HEK293 (cell line): Measurements from ENCODE around the gene SRMS.

Source experiments
- CTCF ChIA-PET: fragments of 350-600 bp; formaldehyde crosslinking; extraction: SDS; loops from one replicate; lab custom pipeline; 2021; ENCODE audit warnings: antibody characterized with exemption; lab: Yijun Ruan, JAX
- POLR2A ChIA-PET: fragments of 300-600 bp; formaldehyde crosslinking; extraction: SDS; loops from one replicate; lab custom pipeline; 2020; ENCODE audit warnings: antibody characterized with exemption, inconsistent platforms; lab: Yijun Ruan, JAX
- H3K27ac ChIP-seq: fragments of 200-500 bp; sonication (Bioruptor generic); 2 replicates; pipeline ENCODE4 v1.5.1; 2014; ENCODE audit warnings: low read depth, low read length, control low read depth, inconsistent platforms; ENCODE audit errors: extremely low read depth
- H3K36me3 ChIP-seq, 2 experiments: fragments of 200-500 bp in 1 of 2; sonication (Bioruptor generic) in 1 of 2; 1 replicate in 1 of 2; 2 replicates in 1 of 2; pipeline ENCODE4 v1.5.1; 2014 to 2017; ENCODE audit warnings: inconsistent platforms in 2 of 2, low read length in 2 of 2; ENCODE audit not compliant: control insufficient read depth in 2 of 2, insufficient read depth in 1 of 2
- H3K4me1 ChIP-seq: fragments of 200-500 bp; sonication (Bioruptor generic); 2 replicates; pipeline ENCODE4 v1.5.1; 2014; ENCODE audit warnings: mild to moderate bottlenecking, low read length, inconsistent platforms; ENCODE audit not compliant: control insufficient read depth, insufficient read depth
- H3K4me3 ChIP-seq: 2 replicates; pipeline ENCODE4 v1.5.1; 2011; ENCODE audit warnings: low read depth, mild to moderate bottlenecking, control low read depth, low read length, moderate library complexity
- H3K9me3 ChIP-seq: fragments of 200-500 bp; sonication (Bioruptor generic); 2 replicates; pipeline ENCODE4 v1.5.1; 2014; ENCODE audit warnings: low read depth, low read length, inconsistent platforms; ENCODE audit not compliant: control insufficient read depth, insufficient read depth
- FEZF1 ChIP-seq: fragments of 450-650 bp; formaldehyde crosslinking; IDR thresholded peaks from 2 replicates; pipeline ENCODE4 v1.5.1; 2016; ENCODE audit warnings: missing biosample characterization, missing genetic modification characterization
- KLF1 ChIP-seq: fragments of 450-650 bp; formaldehyde crosslinking; IDR thresholded peaks from 2 replicates; pipeline ENCODE4 v1.5.1; 2016; ENCODE audit warnings: missing biosample characterization, missing genetic modification characterization
- KLF16 ChIP-seq: fragments of 450-650 bp; formaldehyde crosslinking; IDR thresholded peaks from 2 replicates; pipeline ENCODE4 v1.5.1; 2017; ENCODE audit warnings: missing biosample characterization, missing genetic modification characterization
- MEIS1 ChIP-seq: sonication (generic); formaldehyde crosslinking; IDR thresholded peaks from 2 replicates; pipeline ENCODE4 v1.8.1; 2022; ENCODE audit warnings: missing genetic modification reagents, mild to moderate bottlenecking, borderline replicate concordance
- REST ChIP-seq: fragments of 450-650 bp; formaldehyde crosslinking; IDR thresholded peaks from 2 replicates; pipeline ENCODE4 v1.5.1; 2016; ENCODE audit warnings: missing biosample characterization, missing genetic modification characterization
- SCRT1 ChIP-seq: fragments of 450-650 bp; formaldehyde crosslinking; IDR thresholded peaks from 2 replicates; pipeline ENCODE4 v1.5.1; 2016; ENCODE audit warnings: missing biosample characterization, missing genetic modification characterization, borderline replicate concordance
- SCRT2 ChIP-seq: fragments of 450-650 bp; formaldehyde crosslinking; IDR thresholded peaks from 2 replicates; pipeline ENCODE4 v1.5.1; 2016; ENCODE audit warnings: missing biosample characterization, missing genetic modification characterization
- TRIM28 ChIP-seq: IDR thresholded peaks from 2 replicates; pipeline ENCODE4 v1.6.1; 2011; ENCODE audit warnings: low read length, control low read depth, borderline replicate concordance
- ZBTB20 ChIP-seq: fragments of 450-650 bp; formaldehyde crosslinking; IDR thresholded peaks from 2 replicates; pipeline ENCODE4 v1.5.1; 2016; ENCODE audit warnings: missing biosample characterization, missing genetic modification characterization
- ZBTB49 ChIP-seq: fragments of 450-650 bp; formaldehyde crosslinking; IDR thresholded peaks from 2 replicates; pipeline ENCODE4 v1.5.1; 2016; ENCODE audit warnings: missing biosample characterization, missing genetic modification characterization, low read depth
- ZNF175 ChIP-seq: fragments of 450-650 bp; formaldehyde crosslinking; IDR thresholded peaks from 2 replicates; pipeline ENCODE4 v1.5.1; 2016; ENCODE audit warnings: missing biosample characterization, missing genetic modification characterization
- ZNF2 ChIP-seq: fragments of 450-650 bp; formaldehyde crosslinking; IDR thresholded peaks from 2 replicates; pipeline ENCODE4 v1.5.1; 2016; ENCODE audit warnings: missing biosample characterization, missing genetic modification characterization
- ZNF24 ChIP-seq: fragments of 450-650 bp; formaldehyde crosslinking; IDR thresholded peaks from 2 replicates; pipeline ENCODE4 v1.5.1; 2016; ENCODE audit warnings: missing biosample characterization, missing genetic modification characterization
- ZNF391 ChIP-seq: fragments of 450-650 bp; formaldehyde crosslinking; IDR thresholded peaks from 2 replicates; pipeline ENCODE4 v1.5.1; 2016; ENCODE audit warnings: low read depth, missing biosample characterization, missing genetic modification characterization, borderline replicate concordance
- ZNF423 ChIP-seq: fragments of 450-650 bp; formaldehyde crosslinking; IDR thresholded peaks from 2 replicates; pipeline ENCODE4 v1.5.1; 2016; ENCODE audit warnings: missing biosample characterization, missing genetic modification characterization
- ZNF449 ChIP-seq: fragments of 450-650 bp; formaldehyde crosslinking; IDR thresholded peaks from 2 replicates; pipeline ENCODE4 v1.5.1; 2017; ENCODE audit warnings: missing biosample characterization, mild to moderate bottlenecking, missing genetic modification characterization, moderate library complexity
- ZNF600 ChIP-seq: fragments of 450-650 bp; formaldehyde crosslinking; IDR thresholded peaks from 2 replicates; pipeline ENCODE4 v1.5.1; 2016; ENCODE audit warnings: missing biosample characterization, missing genetic modification characterization
- ZNF624 ChIP-seq: fragments of 450-650 bp; formaldehyde crosslinking; IDR thresholded peaks from 2 replicates; pipeline ENCODE4 v1.5.1; 2017; ENCODE audit warnings: missing biosample characterization, missing genetic modification characterization
- ZNF830 ChIP-seq: fragments of 450-650 bp; IDR thresholded peaks from 2 replicates; pipeline ENCODE4 v1.5.0; 2018; ENCODE audit warnings: missing biosample characterization, missing genetic modification characterization, low read depth, mild to moderate bottlenecking, moderate library complexity
- ZNF843 ChIP-seq: fragments of 450-650 bp; formaldehyde crosslinking; IDR thresholded peaks from 2 replicates; pipeline ENCODE4 v1.5.1; 2016; ENCODE audit warnings: missing biosample characterization, missing genetic modification characterization
- ZSCAN30 ChIP-seq: fragments of 450-650 bp; IDR thresholded peaks from 2 replicates; pipeline ENCODE4 v1.5.1; 2018; ENCODE audit warnings: missing biosample characterization, mild to moderate bottlenecking, missing genetic modification characterization, moderate library complexity
- TF ChIP-seq, protein P1 (sequence below): fragments of 450-650 bp; formaldehyde crosslinking; IDR thresholded peaks from 2 replicates; pipeline ENCODE4 v1.5.1; 2017; ENCODE audit warnings: missing biosample characterization, missing genetic modification characterization

Gene SRMS

GRCh38 chr20:63519668-63520503 lies 27.7 kb downstream of the SRMS start (continued):
- TF ChIP-seq REST (no peak), KLF16 (tag by site-specific recombination) (peak; percentile 97; the same call in 1 of the 2 replicates)

- H3K4me3 ChIP-seq = no peak overlapping the region
- no peaks in the 10 kb centered on the region for H3K4me1 ChIP-seq
- CTCF ChIA-PET = interaction anchor here (2.8 kb wide), 1 partner anchor 22 kb away, joined by 12 read pairs; no protein-coding TSS in a partner anchor
- H3K36me3 ChIP-seq = peaks cover 0 to 24% of the 10 kb centered on the region in 2 experiments; a peak in 1 of 3 replicates
- POLR2A ChIA-PET = interaction anchor here (0.6 to 2.4 kb wide), 3 partner anchors 15 to 22 kb away, joined by 3 to 6 read pairs (median 3); no protein-coding TSS in a partner anchor
- TF ChIP-seq ZNF449 (tag by site-specific recombination) (peak; percentile 33; the same call in 1 of the 2 replicates), TRIM28 (no peak)
- H3K27ac ChIP-seq = no peak overlapping the region
- no peaks in the 10 kb centered on the region for H3K9me3 ChIP-seq
Measured at GRCh38 chr20:63518946-63519667, 28.4 kb downstream of the SRMS start.

DNA sequence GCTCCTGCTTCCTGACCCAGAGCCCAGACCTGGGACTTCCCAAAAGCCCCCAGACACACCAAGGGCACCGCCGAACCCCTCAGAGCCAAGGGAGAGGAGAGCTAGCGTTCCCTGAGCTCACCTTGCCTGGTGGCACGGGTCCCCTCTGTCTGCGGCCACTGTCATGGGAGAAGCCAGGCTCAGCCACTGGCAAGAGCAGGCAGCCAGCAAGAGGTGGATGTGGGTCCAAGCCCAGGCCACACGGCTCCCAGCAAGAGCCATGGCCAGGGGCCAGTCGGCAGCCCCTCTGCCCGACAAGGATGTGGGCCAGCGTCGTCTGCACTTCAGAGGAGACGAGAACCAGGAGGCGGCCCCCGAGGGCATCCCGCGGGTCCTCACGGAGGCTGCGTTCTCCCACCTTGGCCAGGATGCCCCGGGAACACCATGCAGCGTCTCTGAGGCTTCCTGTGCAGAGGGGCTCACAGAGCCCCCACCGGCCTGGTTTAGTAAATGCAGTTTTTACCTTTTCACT lies 29.1 kb downstream of the SRMS start:
- Histone ChIP-seq H3K4me3 (no peak overlapping the region), H3K36me3 (peaks cover 0 to 20% of the 10 kb centered on the region in 2 experiments; a peak in 1 of 3 replicates), H3K9me3 (no peaks in the 10 kb centered on the region), H3K27ac (no peak overlapping the region), H3K4me1 (no peaks in the 10 kb centered on the region)
- CTCF ChIA-PET = interaction anchor here (2.8 kb wide), 1 partner anchor 22 kb away, joined by 12 read pairs; no protein-coding TSS in a partner anchor
- TF ChIP-seq ZNF624 (no peak), ZNF24 (tag by site-specific recombination) (no peak), ZNF2 (tag by site-specific recombination) (no peak), SCRT2 (tag by site-specific recombination) (no peak), ZNF423 (no peak), ZBTB20 (tag by site-specific recombination) (no peak), ZNF391 (tag by site-specific recombination) (no peak), SCRT1 (no peak), ZNF843 (no peak), ZNF600 (tag by site-specific recombination) (no peak), ZNF830 (tag by site-specific recombination) (no peak), MEIS1 (CRISPR knock-in tag) (no peak), KLF1 (tag by site-specific recombination) (no peak), ZSCAN30 (tag by site-specific recombination) (no peak), ZBTB49 (tag by site-specific recombination) (no peak), FEZF1 (tag by site-specific recombination) (no peak), ZNF175 (no peak)
- TF ChIP-seq, protein P1, sequence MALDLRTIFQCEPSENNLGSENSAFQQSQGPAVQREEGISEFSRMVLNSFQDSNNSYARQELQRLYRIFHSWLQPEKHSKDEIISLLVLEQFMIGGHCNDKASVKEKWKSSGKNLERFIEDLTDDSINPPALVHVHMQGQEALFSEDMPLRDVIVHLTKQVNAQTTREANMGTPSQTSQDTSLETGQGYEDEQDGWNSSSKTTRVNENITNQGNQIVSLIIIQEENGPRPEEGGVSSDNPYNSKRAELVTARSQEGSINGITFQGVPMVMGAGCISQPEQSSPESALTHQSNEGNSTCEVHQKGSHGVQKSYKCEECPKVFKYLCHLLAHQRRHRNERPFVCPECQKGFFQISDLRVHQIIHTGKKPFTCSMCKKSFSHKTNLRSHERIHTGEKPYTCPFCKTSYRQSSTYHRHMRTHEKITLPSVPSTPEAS (tag by site-specific recombination) = no peak
- POLR2A ChIA-PET = interaction anchor here (0.6 to 1.3 kb wide), 2 partner anchors 18 to 22 kb away, joined by 3 read pairs; no protein-coding TSS in a partner anchor
